ENCODE results near the gene CHKA.
A peak's percentile ranks its signal among the peaks of the same experiment; 100 is the strongest.

The CHKA gene

GRCh38 chr11:68145120-68145866 is 24.1 kb upstream of the CHKA start:
- H3F3A ChIP-seq (ENCODE audit: insufficient read depth, low read length) = 0 out of 2 replicates have a peak, but pooled peaks cover 3% of the 10 kb centered on the region
- no peaks in the 10 kb centered on the region for H4K20me1 ChIP-seq (ENCODE audit: insufficient read depth, low read length)
- no peak overlapping the region for H3K27ac ChIP-seq (ENCODE audit: low read length)
- no peak for TF ChIP-seq EZH2phosphoT487 (IDR thresholded peaks at IDR 0.05; ENCODE audit: low read length)
- TF ChIP-seq CTCF (IDR thresholded peaks at IDR 0.05; ENCODE audit: low read length) = no peak
- no peak for TF ChIP-seq EZH2 (optimal IDR thresholded peaks at IDR 0.05; ENCODE audit: low read depth, low read length)
- H3K9me2 ChIP-seq (replicated peaks; ENCODE audit: insufficient read depth, low read length) = no peaks in the 10 kb centered on the region
- no peak for DNase-seq
- H3K4me3 ChIP-seq (ENCODE audit: low read length) = no peak overlapping the region
- H3K9ac ChIP-seq (ENCODE audit: low read length) = no peak overlapping the region
- H3K9me3 ChIP-seq (replicated peaks; ENCODE audit: insufficient read depth, low read length) = no peaks in the 10 kb centered on the region
- H2AFZ ChIP-seq (ENCODE audit: low read length) = no peak overlapping the region
- no peaks in the 10 kb centered on the region for H3K36me3 ChIP-seq (replicated peaks; ENCODE audit: insufficient read depth, low read length)
- H3K4me1 ChIP-seq (ENCODE audit: low read length) = peaks cover 19% of the 10 kb centered on the region
- H3K79me2 ChIP-seq (ENCODE audit: low read length) = no peaks in the 10 kb centered on the region
- H3K27me3 ChIP-seq (replicated peaks; ENCODE audit: insufficient read depth, low read length) = no peaks in the 10 kb centered on the region
- no peak overlapping the region for H3K4me2 ChIP-seq (ENCODE audit: low read depth, low read length)

- no peak for TF ChIP-seq EZH2 (optimal IDR thresholded peaks at IDR 0.05; ENCODE audit: low read depth, low read length)
- TF ChIP-seq EZH2phosphoT487 (IDR thresholded peaks at IDR 0.05; ENCODE audit: low read length) = no peak
- no peak for TF ChIP-seq CTCF (IDR thresholded peaks at IDR 0.05; ENCODE audit: low read length)
- Histone ChIP-seq H2AFZ (ENCODE audit: low read length) (no peak overlapping the region), H3K27ac (ENCODE audit: low read length) (no peak overlapping the region), H3K27me3 (replicated peaks; ENCODE audit: insufficient read depth, low read length) (no peaks in the 10 kb centered on the region), H3K9me3 (replicated peaks; ENCODE audit: insufficient read depth, low read length) (no peaks in the 10 kb centered on the region), H3K9me2 (replicated peaks; ENCODE audit: insufficient read depth, low read length) (no peaks in the 10 kb centered on the region), H4K20me1 (ENCODE audit: insufficient read depth, low read length) (no peaks in the 10 kb centered on the region), H3K9ac (ENCODE audit: low read length) (no peak overlapping the region), H3F3A (ENCODE audit: insufficient read depth, low read length) (0 out of 2 replicates have a peak, but pooled peaks cover 3% of the 10 kb centered on the region), H3K79me2 (ENCODE audit: low read length) (no peaks in the 10 kb centered on the region), H3K4me3 (ENCODE audit: low read length) (no peak overlapping the region), H3K4me1 (ENCODE audit: low read length) (peaks cover 19% of the 10 kb centered on the region), H3K36me3 (replicated peaks; ENCODE audit: insufficient read depth, low read length) (no peaks in the 10 kb centered on the region), H3K4me2 (ENCODE audit: low read depth, low read length) (no peak overlapping the region)
- DNase-seq = no peak
Measured at GRCh38 chr11:68143310-68143689, 22.1 kb upstream of the CHKA start.

GRCh38 chr11:68142441-68143309 is 21.5 kb upstream of the CHKA start:
- peak overlapping the region; percentile 38; the same call in 1 of the 2 replicates for H3K27ac ChIP-seq (ENCODE audit: low read length)

More at GRCh38 chr11:68142441-68143309, 21.5 kb upstream of the CHKA start:
- Histone ChIP-seq H3K4me1 (ENCODE audit: low read length) (peaks cover 19% of the 10 kb centered on the region), H3K36me3 (replicated peaks; ENCODE audit: insufficient read depth, low read length) (no peaks in the 10 kb centered on the region), H3K9me2 (replicated peaks; ENCODE audit: insufficient read depth, low read length) (no peaks in the 10 kb centered on the region), H4K20me1 (ENCODE audit: insufficient read depth, low read length) (no peaks in the 10 kb centered on the region), H3K27me3 (replicated peaks; ENCODE audit: insufficient read depth, low read length) (no peaks in the 10 kb centered on the region), H3K4me2 (ENCODE audit: low read depth, low read length) (peak overlapping the region; percentile 82), H3F3A (ENCODE audit: insufficient read depth, low read length) (0 out of 2 replicates have a peak, but pooled peaks cover 3% of the 10 kb centered on the region), H3K9me3 (replicated peaks; ENCODE audit: insufficient read depth, low read length) (no peaks in the 10 kb centered on the region), H3K9ac (ENCODE audit: low read length) (peak overlapping the region; percentile 48; the same call in 1 of the 2 replicates), H3K4me3 (ENCODE audit: low read length) (peak overlapping the region; percentile 35; the same call in 1 of the 2 replicates), H2AFZ (ENCODE audit: low read length) (peak overlapping the region; percentile 65), H3K79me2 (ENCODE audit: low read length) (no peaks in the 10 kb centered on the region)
- TF ChIP-seq CTCF (IDR thresholded peaks at IDR 0.05; ENCODE audit: low read length) (no peak), EZH2 (optimal IDR thresholded peaks at IDR 0.05; ENCODE audit: low read depth, low read length) (no peak), EZH2phosphoT487 (IDR thresholded peaks at IDR 0.05; ENCODE audit: low read length) (no peak)
- no peak for DNase-seq

All from MM.1S (cell line).